22Rv1 (cell line): ENCODE results near the gene FBXO8.

ENCODE experiments used
- ZFX ChIP-seq: fragments of 450-650 bp; IDR thresholded peaks from 2 replicates; pipeline ENCODE4 v1.6.1; 2017; ENCODE audit warnings: antibody characterized with exemption, borderline replicate concordance
- TF ChIP-seq, protein P1 (sequence below): fragments of 450-650 bp; IDR thresholded peaks from 2 replicates; pipeline ENCODE4 v1.5.1; 2017; ENCODE audit warnings: mild to moderate bottlenecking

DNA sequence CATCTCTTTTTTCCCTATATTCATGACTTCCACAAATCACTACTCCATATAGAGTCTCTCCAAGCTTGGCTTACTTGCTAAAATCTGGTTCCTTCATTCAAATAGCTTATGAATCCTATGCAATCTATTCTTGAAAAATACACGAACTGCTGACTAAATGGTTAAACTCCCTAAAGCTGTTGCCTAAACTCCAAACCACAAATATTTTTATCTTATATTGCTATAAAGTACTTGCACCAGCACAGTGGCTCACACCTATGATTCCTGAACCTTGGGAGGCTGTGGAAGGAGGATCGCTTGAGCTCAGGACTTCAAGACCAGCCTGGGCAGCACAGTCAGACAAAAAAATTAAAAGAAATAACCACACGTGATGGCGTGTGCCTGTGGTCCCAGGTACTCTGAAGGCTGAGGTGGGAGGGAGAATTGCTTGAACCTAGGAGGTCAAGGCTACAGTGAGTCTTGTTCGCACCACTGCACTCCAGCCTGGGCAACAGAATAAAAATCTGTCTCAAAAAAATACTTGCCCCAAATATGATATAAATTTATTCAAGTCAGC lies 2.2 kb downstream of the FBXO8 start:
- TF ChIP-seq, protein P1, sequence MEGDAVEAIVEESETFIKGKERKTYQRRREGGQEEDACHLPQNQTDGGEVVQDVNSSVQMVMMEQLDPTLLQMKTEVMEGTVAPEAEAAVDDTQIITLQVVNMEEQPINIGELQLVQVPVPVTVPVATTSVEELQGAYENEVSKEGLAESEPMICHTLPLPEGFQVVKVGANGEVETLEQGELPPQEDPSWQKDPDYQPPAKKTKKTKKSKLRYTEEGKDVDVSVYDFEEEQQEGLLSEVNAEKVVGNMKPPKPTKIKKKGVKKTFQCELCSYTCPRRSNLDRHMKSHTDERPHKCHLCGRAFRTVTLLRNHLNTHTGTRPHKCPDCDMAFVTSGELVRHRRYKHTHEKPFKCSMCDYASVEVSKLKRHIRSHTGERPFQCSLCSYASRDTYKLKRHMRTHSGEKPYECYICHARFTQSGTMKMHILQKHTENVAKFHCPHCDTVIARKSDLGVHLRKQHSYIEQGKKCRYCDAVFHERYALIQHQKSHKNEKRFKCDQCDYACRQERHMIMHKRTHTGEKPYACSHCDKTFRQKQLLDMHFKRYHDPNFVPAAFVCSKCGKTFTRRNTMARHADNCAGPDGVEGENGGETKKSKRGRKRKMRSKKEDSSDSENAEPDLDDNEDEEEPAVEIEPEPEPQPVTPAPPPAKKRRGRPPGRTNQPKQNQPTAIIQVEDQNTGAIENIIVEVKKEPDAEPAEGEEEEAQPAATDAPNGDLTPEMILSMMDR, result no peak
- TF ChIP-seq ZFX, result no peak
